MM.1S (cell line): ENCODE results near the gene WDFY3.

ENCODE experiments used
- DNase-seq: peaks from one replicate; pipeline ENCODE4 v3.0.0-alpha.2; 2015
- H2AFZ ChIP-seq: fragments of 300-600 bp; sonication (generic); 2 replicates; pipeline ENCODE4 v1.6.0; 2016; ENCODE audit warnings: antibody characterized with exemption, low read length
- H3F3A ChIP-seq: fragments of 300-600 bp; sonication (generic); 2 replicates; pipeline ENCODE4 v1.6.1; 2016; ENCODE audit warnings: mild to moderate bottlenecking, antibody characterized with exemption, low read length, moderate library complexity, mixed read lengths; ENCODE audit not compliant: insufficient read depth
- H3K27ac ChIP-seq: fragments of 300-600 bp; sonication (generic); 2 replicates; pipeline ENCODE4 v1.5.1; 2016; ENCODE audit warnings: mild to moderate bottlenecking, low read length
- H3K27me3 ChIP-seq: fragments of 300-600 bp; sonication (generic); replicated peaks from 2 replicates; pipeline ENCODE4 v1.6.0; 2016; ENCODE audit warnings: low read length; ENCODE audit not compliant: insufficient read depth
- H3K36me3 ChIP-seq: fragments of 300-600 bp; sonication (generic); replicated peaks from 2 replicates; pipeline ENCODE4 v1.6.1; 2016; ENCODE audit warnings: mild to moderate bottlenecking, low read length, mixed read lengths; ENCODE audit not compliant: insufficient read depth
- H3K4me1 ChIP-seq: fragments of 300-600 bp; sonication (generic); 2 replicates; pipeline ENCODE4 v1.6.1; 2016; ENCODE audit warnings: low read length, mixed read lengths
- H3K4me2 ChIP-seq: fragments of 300-600 bp; sonication (generic); 2 replicates; pipeline ENCODE4 v1.6.0; 2016; ENCODE audit warnings: low read depth, low read length
- H3K4me3 ChIP-seq: fragments of 300-600 bp; sonication (generic); 2 replicates; pipeline ENCODE4 v1.5.1; 2016; ENCODE audit warnings: low read length, mixed read lengths
- H3K79me2 ChIP-seq: fragments of 300-600 bp; sonication (generic); 2 replicates; pipeline ENCODE4 v1.6.1; 2016; ENCODE audit warnings: mixed run types, low read length, mixed read lengths
- H3K9ac ChIP-seq: fragments of 300-600 bp; sonication (generic); 2 replicates; pipeline ENCODE4 v1.6.1; 2016; ENCODE audit warnings: low read length, mixed read lengths
- H3K9me2 ChIP-seq: fragments of 300-600 bp; sonication (generic); replicated peaks from 2 replicates; pipeline ENCODE4 v1.6.1; 2016; ENCODE audit warnings: mild to moderate bottlenecking, low read length, mixed read lengths; ENCODE audit not compliant: insufficient read depth
- H3K9me3 ChIP-seq: fragments of 300-600 bp; sonication (generic); replicated peaks from 2 replicates; pipeline ENCODE4 v1.6.1; 2016; ENCODE audit warnings: mild to moderate bottlenecking, low read length, mixed read lengths; ENCODE audit not compliant: insufficient read depth
- H4K20me1 ChIP-seq: fragments of 300-600 bp; sonication (generic); 2 replicates; pipeline ENCODE4 v1.6.1; 2016; ENCODE audit warnings: mild to moderate bottlenecking, low read length, moderate library complexity, mixed read lengths; ENCODE audit not compliant: insufficient read depth
- CTCF ChIP-seq: fragments of 300-600 bp; sonication (generic); IDR thresholded peaks from 2 replicates; pipeline ENCODE4 v1.5.1; 2016; ENCODE audit warnings: antibody characterized with exemption, low read length, mixed read lengths
- EZH2 ChIP-seq: fragments of 300-600 bp; sonication (generic); optimal IDR thresholded peaks from 2 replicates; pipeline ENCODE3; 2017; ENCODE audit warnings: low read depth, mild to moderate bottlenecking, antibody characterized with exemption, low read length, mixed read lengths
- EZH2phosphoT487 ChIP-seq: fragments of 300-600 bp; sonication (generic); IDR thresholded peaks from 2 replicates; pipeline ENCODE4 v1.6.1; 2018; ENCODE audit warnings: antibody characterized with exemption, low read length

WDFY3 gene

DNA sequence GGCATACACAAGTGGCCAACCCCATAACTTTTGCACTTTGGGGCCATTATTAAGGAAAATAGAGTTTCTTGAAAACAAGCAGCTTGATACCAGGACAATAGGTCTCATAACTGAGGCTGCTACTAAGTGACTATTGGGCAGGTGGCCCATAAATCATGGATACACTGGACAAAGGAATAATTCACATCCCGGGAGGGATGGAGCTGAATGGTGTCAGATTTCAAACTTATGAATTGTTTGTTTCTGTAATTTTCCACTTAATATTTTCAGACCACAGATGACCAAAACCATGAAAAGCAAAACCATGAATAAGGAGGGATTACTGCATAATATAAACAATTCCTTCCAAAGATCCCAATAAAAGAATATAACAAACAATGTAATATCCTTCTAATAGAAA is 114.4 kb downstream of the WDFY3 start:
- no peaks in the 10 kb centered on the region for H3F3A ChIP-seq
- H3K9me2 ChIP-seq: no peaks in the 10 kb centered on the region
- no peak overlapping the region for H3K9ac ChIP-seq
- no peaks in the 10 kb centered on the region for H3K27me3 ChIP-seq
- no peaks in the 10 kb centered on the region for H3K79me2 ChIP-seq
- H2AFZ ChIP-seq: no peak overlapping the region
- TF ChIP-seq EZH2phosphoT487 (no peak), EZH2 (no peak)
- H3K4me2 ChIP-seq: no peak overlapping the region
- H3K4me3 ChIP-seq: no peak overlapping the region
- no peak overlapping the region for H3K27ac ChIP-seq
- H3K9me3 ChIP-seq: no peaks in the 10 kb centered on the region
- H3K4me1 ChIP-seq: no peaks in the 10 kb centered on the region
- no peaks in the 10 kb centered on the region for H3K36me3 ChIP-seq
- no peaks in the 10 kb centered on the region for H4K20me1 ChIP-seq
- DNase-seq: no peak

- no peaks in the 10 kb centered on the region for H3K36me3 ChIP-seq
- no peaks in the 10 kb centered on the region for H3K4me1 ChIP-seq
- H3K27me3 ChIP-seq: no peaks in the 10 kb centered on the region
- no peak overlapping the region for H2AFZ ChIP-seq
- H3K4me2 ChIP-seq: no peak overlapping the region
- H3K4me3 ChIP-seq: no peak overlapping the region
- H3K79me2 ChIP-seq: no peaks in the 10 kb centered on the region
- TF ChIP-seq EZH2: no peak
- no peak for TF ChIP-seq CTCF
- no peak for TF ChIP-seq EZH2phosphoT487
- no peak for DNase-seq
- H3K9ac ChIP-seq: no peak overlapping the region
- no peak overlapping the region for H3K27ac ChIP-seq
- H3K9me3 ChIP-seq: no peaks in the 10 kb centered on the region
- H4K20me1 ChIP-seq: no peaks in the 10 kb centered on the region
- H3K9me2 ChIP-seq: no peaks in the 10 kb centered on the region
- no peaks in the 10 kb centered on the region for H3F3A ChIP-seq
Measured at GRCh38 chr4:84849051-84849640, 117.3 kb downstream of the WDFY3 start.

GRCh38 chr4:84848432-84848831 is 118.1 kb downstream of the WDFY3 start:
- H3K9ac ChIP-seq: no peak overlapping the region
- no peaks in the 10 kb centered on the region for H3K27me3 ChIP-seq
- no peaks in the 10 kb centered on the region for H4K20me1 ChIP-seq
- H3K79me2 ChIP-seq: no peaks in the 10 kb centered on the region
- no peak overlapping the region for H3K4me2 ChIP-seq
- H2AFZ ChIP-seq: no peak overlapping the region
- DNase-seq: no peak
- no peak overlapping the region for H3K4me3 ChIP-seq
- H3F3A ChIP-seq: no peaks in the 10 kb centered on the region
- no peak overlapping the region for H3K27ac ChIP-seq
- H3K9me2 ChIP-seq: no peaks in the 10 kb centered on the region
- no peaks in the 10 kb centered on the region for H3K9me3 ChIP-seq
- H3K4me1 ChIP-seq: no peaks in the 10 kb centered on the region
- TF ChIP-seq EZH2 (no peak), CTCF (no peak), EZH2phosphoT487 (no peak)
- H3K36me3 ChIP-seq: no peaks in the 10 kb centered on the region

- TF ChIP-seq CTCF: no peak
- TF ChIP-seq EZH2phosphoT487: no peak
- H2AFZ ChIP-seq: no peak overlapping the region
- no peak overlapping the region for H3K4me2 ChIP-seq
- H3K4me1 ChIP-seq: no peaks in the 10 kb centered on the region
- H4K20me1 ChIP-seq: no peaks in the 10 kb centered on the region
- H3K36me3 ChIP-seq: no peaks in the 10 kb centered on the region
- H3K9ac ChIP-seq: no peak overlapping the region
- no peaks in the 10 kb centered on the region for H3K79me2 ChIP-seq
- no peaks in the 10 kb centered on the region for H3K9me3 ChIP-seq
- H3K9me2 ChIP-seq: no peaks in the 10 kb centered on the region
- H3K27me3 ChIP-seq: no peaks in the 10 kb centered on the region
- no peaks in the 10 kb centered on the region for H3F3A ChIP-seq
- no peak overlapping the region for H3K27ac ChIP-seq
- DNase-seq: no peak
- H3K4me3 ChIP-seq: no peak overlapping the region
Measured at GRCh38 chr4:84847978-84848377, 118.5 kb downstream of the WDFY3 start.
